Liver (tissue), 9 donors: ENCODE measurements around the gene HNF4A. TPM values are rescaled to one million over a fixed set of nuclear protein-coding genes. Genes with fewer than 3 reads are reported as not detected.

Source experiments
- DNase-seq: peaks from one replicate; pipeline ENCODE4 v3.0.0-alpha.2; 2017; ENCODE audit warnings: low spot score
- H3K27ac ChIP-seq, 2 donors: one replicate each; pipeline ENCODE4 v1.7.0; 2013; ENCODE audit warnings: inconsistent platforms in 2 of 2, low read length in 2 of 2, control low read depth in 1 of 2, low read depth in 1 of 2, mild to moderate bottlenecking in 1 of 2
- H3K27me3 ChIP-seq, 4 donors: one replicate each; pipeline versions ENCODE4 v1.6.1 to v1.7.0; 2013; ENCODE audit warnings: low read length in 3 of 4, inconsistent platforms in 1 of 4, mild to moderate bottlenecking in 1 of 4, moderate library complexity in 1 of 4; ENCODE audit not compliant: control insufficient read depth in 4 of 4, insufficient read depth in 4 of 4
- H3K36me3 ChIP-seq, 4 donors: one replicate each; pipeline versions ENCODE4 v1.6.1 to v1.7.0; 2013; ENCODE audit warnings: low read length in 3 of 4, mild to moderate bottlenecking in 3 of 4, low read depth in 1 of 4, moderate library complexity in 1 of 4; ENCODE audit not compliant: control insufficient read depth in 4 of 4, insufficient read depth in 3 of 4
- H3K4me1 ChIP-seq, 4 donors: one replicate each; pipeline versions ENCODE4 v1.6.1 to v1.7.0; 2013; ENCODE audit warnings: low read length in 3 of 4, mild to moderate bottlenecking in 3 of 4, moderate library complexity in 1 of 4; ENCODE audit not compliant: control insufficient read depth in 4 of 4, insufficient read depth in 4 of 4
- H3K4me3 ChIP-seq, 3 donors: one replicate each; pipeline versions ENCODE4 v1.6.1 to v1.7.0; 2013; ENCODE audit warnings: low read length in 3 of 3, control low read depth in 1 of 3, low read depth in 1 of 3, mild to moderate bottlenecking in 1 of 3
- H3K9ac ChIP-seq, 2 donors: one replicate each; pipeline ENCODE4 v1.7.0; 2013; ENCODE audit warnings: low read length in 2 of 2, mild to moderate bottlenecking in 2 of 2, moderate library complexity in 2 of 2, control low read depth in 1 of 2, low read depth in 1 of 2
- H3K9me3 ChIP-seq, 4 donors: one replicate each; pipeline versions ENCODE4 v1.6.1 to v1.7.0; 2013; ENCODE audit warnings: low read length in 3 of 4; ENCODE audit not compliant: control insufficient read depth in 4 of 4
- EGR1 ChIP-seq, 2 donors: IDR thresholded peaks; 2 replicates each; pipeline ENCODE4 v1.6.1; 2016 to 2018; ENCODE audit warnings: antibody characterized with exemption in 2 of 2, low read depth in 2 of 2
- FOXA1 ChIP-seq: IDR thresholded peaks from 2 replicates; pipeline ENCODE4 v1.6.1; 2016; ENCODE audit warnings: antibody characterized with exemption
- FOXA2 ChIP-seq: IDR thresholded peaks from 2 replicates; pipeline ENCODE4 v1.6.1; 2016; ENCODE audit warnings: antibody characterized with exemption
- HNF4A ChIP-seq, 2 donors: conservative IDR thresholded peaks; 2 replicates each; pipeline ENCODE4 v1.6.1; 2016; ENCODE audit warnings: antibody characterized with exemption in 2 of 2, mild to moderate bottlenecking in 2 of 2
- JUND ChIP-seq, 2 donors: IDR thresholded peaks; 2 replicates each; pipeline ENCODE4 v1.6.1; 2016; ENCODE audit warnings: antibody characterized with exemption in 2 of 2
- NR2F2 ChIP-seq: IDR thresholded peaks from 2 replicates; pipeline ENCODE4 v1.6.1; 2016; ENCODE audit warnings: antibody characterized with exemption
- RAD21 ChIP-seq, 2 donors: IDR thresholded peaks; 2 replicates each; pipeline ENCODE4 v1.6.1; 2016; ENCODE audit warnings: antibody characterized with exemption in 2 of 2, mild to moderate bottlenecking in 2 of 2
- REST ChIP-seq: IDR thresholded peaks from 2 replicates; pipeline ENCODE4 v1.6.1; 2016; ENCODE audit warnings: antibody characterized with exemption, mild to moderate bottlenecking
- RXRA ChIP-seq, 2 donors: IDR thresholded peaks; 2 replicates each; pipeline ENCODE4 v1.6.1; 2017 to 2018; ENCODE audit warnings: antibody characterized with exemption in 2 of 2, mild to moderate bottlenecking in 1 of 2
- SP1 ChIP-seq: IDR thresholded peaks from 2 replicates; pipeline ENCODE4 v1.6.1; 2018; ENCODE audit warnings: antibody characterized with exemption, mild to moderate bottlenecking
- TAF1 ChIP-seq: conservative IDR thresholded peaks from 2 replicates; pipeline ENCODE4 v1.6.1; 2016; ENCODE audit warnings: antibody characterized with exemption, mild to moderate bottlenecking
- YY1 ChIP-seq: IDR thresholded peaks from 2 replicates; pipeline ENCODE4 v1.6.1; 2016; ENCODE audit warnings: antibody characterized with exemption, mild to moderate bottlenecking
- WGBS: extraction: QIAGEN DNeasy Blood & Tissue Kit; methylation state at CpG from one replicate; pipeline ENCODE4 v1.1.7; 2013; 5-methylcytosine and 5-hydroxymethylcytosine counted together
- polyA plus RNA-seq, 2 donors: library from polyadenylated mRNA; stranded (reverse) in 1 of 2; unstranded in 1 of 2; fragments of 200-250 nt in 1 of 2; fragments of >200 nt in 1 of 2; fragmentation: Nextera tagmentation in 1 of 2; extraction: Ambion mirVana in 1 of 2; gene quantifications; one replicate each; pipeline versions ENCODE4 v1.2.1 to v1.2.3, GENCODE V29; 2013 to 2015
- total RNA-seq, 2 donors: library from RNA; depleted of rRNA; stranded (reverse); fragments of >200 nt; gene quantifications; one replicate each; pipeline ENCODE4 v1.2.3, GENCODE V29; 2014
- TF ChIP-seq, protein P1 (sequence below): fragments of 150-350 bp; IDR thresholded peaks from 2 replicates; pipeline ENCODE4 v1.5.1; 2017; ENCODE audit warnings: improper control_type of control experiment, low read depth, low read length; ENCODE audit not compliant: missing input control
- donor health status: healthy.
- donor health status: healthy.
- donor health status: healthy.
- donor health status: healthy.
- donor health status: healthy.

Gene HNF4A
- total and polyA plus RNA-seq, 4 donors: 51.7 to 171 (median 86.0) TPM

DNA sequence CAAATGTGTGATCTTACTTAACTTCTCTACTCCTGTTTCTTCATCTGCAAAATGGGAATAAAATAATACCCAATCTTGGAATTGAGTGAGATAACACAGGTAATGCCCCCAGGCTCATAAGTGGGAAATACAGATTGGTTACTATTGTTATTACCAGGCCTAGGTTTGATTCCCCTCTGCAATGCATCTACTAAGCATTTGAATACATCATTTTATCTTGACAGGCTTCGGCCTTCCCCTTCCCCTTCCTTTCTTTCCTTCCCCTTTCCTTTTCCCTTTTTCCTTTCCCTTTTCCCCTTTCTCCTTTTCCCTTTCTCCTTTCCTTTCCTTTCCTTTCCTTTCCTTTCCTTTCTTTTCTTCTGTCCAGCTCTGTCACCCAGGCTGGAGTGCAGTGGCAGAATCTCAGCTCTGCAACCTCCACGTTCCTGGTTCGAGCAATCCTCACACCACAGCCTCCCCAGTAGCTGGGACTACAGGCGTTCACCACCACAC is 7.3 kb upstream of the HNF4A start:
- no peak for DNase-seq
- TF ChIP-seq SP1 (no peak), REST (no peak), RXRA (IDR thresholded peaks at IDR 0.05) (no peak), JUND (IDR thresholded peaks at IDR 0.05) (no peak), HNF4A (conservative IDR thresholded peaks at IDR 0.05) (no peak), YY1 (no peak), FOXA1 (no peak)
- Histone ChIP-seq H3K27me3 (no peaks in the 10 kb centered on the region), H3K4me3 (no peak overlapping the region), H3K9ac (no peak overlapping the region), H3K27ac (no peak overlapping the region), H3K4me1 (no peaks in the 10 kb centered on the region), H3K9me3 (no peaks in the 10 kb centered on the region), H3K36me3 (no peaks in the 10 kb centered on the region)
- 94% methylated on average over 4 of the region's 4 CpGs for WGBS

- H3K9me3 ChIP-seq: no peaks in the 10 kb centered on the region
- H3K4me1 ChIP-seq: no peaks in the 10 kb centered on the region
- WGBS: 87% methylated on average over 3 of the region's 3 CpGs
- no peak overlapping the region for H3K4me3 ChIP-seq
- TF ChIP-seq, protein P1, sequence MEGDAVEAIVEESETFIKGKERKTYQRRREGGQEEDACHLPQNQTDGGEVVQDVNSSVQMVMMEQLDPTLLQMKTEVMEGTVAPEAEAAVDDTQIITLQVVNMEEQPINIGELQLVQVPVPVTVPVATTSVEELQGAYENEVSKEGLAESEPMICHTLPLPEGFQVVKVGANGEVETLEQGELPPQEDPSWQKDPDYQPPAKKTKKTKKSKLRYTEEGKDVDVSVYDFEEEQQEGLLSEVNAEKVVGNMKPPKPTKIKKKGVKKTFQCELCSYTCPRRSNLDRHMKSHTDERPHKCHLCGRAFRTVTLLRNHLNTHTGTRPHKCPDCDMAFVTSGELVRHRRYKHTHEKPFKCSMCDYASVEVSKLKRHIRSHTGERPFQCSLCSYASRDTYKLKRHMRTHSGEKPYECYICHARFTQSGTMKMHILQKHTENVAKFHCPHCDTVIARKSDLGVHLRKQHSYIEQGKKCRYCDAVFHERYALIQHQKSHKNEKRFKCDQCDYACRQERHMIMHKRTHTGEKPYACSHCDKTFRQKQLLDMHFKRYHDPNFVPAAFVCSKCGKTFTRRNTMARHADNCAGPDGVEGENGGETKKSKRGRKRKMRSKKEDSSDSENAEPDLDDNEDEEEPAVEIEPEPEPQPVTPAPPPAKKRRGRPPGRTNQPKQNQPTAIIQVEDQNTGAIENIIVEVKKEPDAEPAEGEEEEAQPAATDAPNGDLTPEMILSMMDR: no peak
- no peak for TF ChIP-seq FOXA2
- no peak for TF ChIP-seq EGR1 (IDR thresholded peaks at IDR 0.05; ENCODE audit: low read depth in 2 of 2)
- TF ChIP-seq NR2F2: no peak
- no peak for TF ChIP-seq TAF1
- no peak for TF ChIP-seq RAD21 (IDR thresholded peaks at IDR 0.05)
- no peak for TF ChIP-seq FOXA1
- no peak overlapping the region for H3K9ac ChIP-seq
- H3K27me3 ChIP-seq: no peaks in the 10 kb centered on the region
- no peak for DNase-seq
- no peak overlapping the region for H3K27ac ChIP-seq
- H3K36me3 ChIP-seq: no peaks in the 10 kb centered on the region
Observed at GRCh38 chr20:44349349-44349748, 6.2 kb upstream of the HNF4A start.

- H3K4me1 ChIP-seq: peaks cover 0 to 8% (median 6%) of the 10 kb centered on the region in 4 donors
- no peak for DNase-seq
- WGBS: 87% methylated on average over 6 of the region's 6 CpGs
- no peaks in the 10 kb centered on the region for H3K9me3 ChIP-seq
- no peak overlapping the region for H3K27ac ChIP-seq
- no peaks in the 10 kb centered on the region for H3K36me3 ChIP-seq
- TF ChIP-seq NR2F2: no peak
- TF ChIP-seq RAD21 (IDR thresholded peaks at IDR 0.05): no peak
- TF ChIP-seq TAF1: no peak
- no peak for TF ChIP-seq SP1
- TF ChIP-seq YY1: no peak
- no peak overlapping the region for H3K9ac ChIP-seq
- no peak overlapping the region for H3K4me3 ChIP-seq
- H3K27me3 ChIP-seq: no peaks in the 10 kb centered on the region
Observed at GRCh38 chr20:44350567-44350966, 4.9 kb upstream of the HNF4A start.
